Endothelial cell of umbilical vein (primary cell): Measurements from ENCODE around the gene MMP27. TPM values are rescaled to one million over a fixed set of nuclear protein-coding genes. Genes with fewer than 3 reads are reported as not detected.

Source experiments
- BruUV-seq: library from RNA; stranded (reverse); fragments of 400-500 nt; replicated peaks from 2 replicates; lab custom pipeline; 2021; lab: Mats Ljungman, UMichigan
- CTCF ChIA-PET: fragments of 300-600, 350-600 bp; sonication (Branson Sonifier 250); formaldehyde crosslinking; loops from one replicate; lab custom pipeline; 2021; ENCODE audit warnings: antibody characterized with exemption, inconsistent platforms; lab: Charles Lee
- POLR2A ChIA-PET: fragments of 300-600, 350-600 bp; sonication (Branson Sonifier 250); formaldehyde crosslinking; loops from one replicate; lab custom pipeline; 2021; ENCODE audit warnings: antibody characterized with exemption, inconsistent platforms; lab: Charles Lee
- DNase-seq: peaks from one replicate; pipeline ENCODE4 v3.0.0-alpha.2; 2011; ENCODE audit warnings: low read depth, low spot score
- FAIRE-seq: peaks from 2 replicates; lab custom pipeline; 2011; peaks lifted over from hg19 to GRCh38; lab: Jason Lieb, UNC
- H2AFZ ChIP-seq: 2 replicates; pipeline ENCODE4 v1.6.0; 2012; ENCODE audit warnings: low read depth, low read length, control low read depth, inconsistent platforms
- H3K27ac ChIP-seq: 2 replicates; pipeline ENCODE4 v1.5.1; 2011; ENCODE audit warnings: low read depth, mild to moderate bottlenecking, control low read depth, low read length, moderate library complexity; ENCODE audit not compliant: insufficient read depth
- H3K27me3 ChIP-seq, 2 experiments: 2 replicates each; pipeline versions ENCODE4 v1.6.0 to v1.6.1; 2011; ENCODE audit warnings: low read length in 2 of 2, mixed read lengths in 1 of 2; ENCODE audit not compliant: control insufficient read depth in 2 of 2, insufficient read depth in 2 of 2
- H3K36me3 ChIP-seq, 2 experiments: 2 replicates in 1 of 2; 3 replicates in 1 of 2; pipeline ENCODE4 v1.5.1; 2011; ENCODE audit warnings: low read length in 2 of 2, mild to moderate bottlenecking in 1 of 2, moderate library complexity in 1 of 2; ENCODE audit not compliant: control insufficient read depth in 2 of 2, insufficient read depth in 2 of 2; ENCODE audit errors: extremely low read depth in 1 of 2
- H3K4me1 ChIP-seq: 3 replicates; pipeline ENCODE4 v1.5.1; 2011; ENCODE audit warnings: mild to moderate bottlenecking, low read length; ENCODE audit not compliant: control insufficient read depth, insufficient read depth; ENCODE audit errors: extremely low read depth
- H3K4me2 ChIP-seq: 2 replicates; pipeline ENCODE4 v1.6.1; 2011; ENCODE audit warnings: low read length, control low read depth, mixed read lengths; ENCODE audit not compliant: insufficient read depth
- H3K4me3 ChIP-seq, 3 experiments: fragments of 200-600 bp in 1 of 3; sonication (generic), shearing (Covaris generic) in 1 of 3; replicated peaks in 1 of 3; 2 replicates each; pipeline ENCODE4 v1.5.1; 2011 to 2016; ENCODE audit warnings: control low read depth in 3 of 3, low read length in 3 of 3, mild to moderate bottlenecking in 2 of 3, inconsistent platforms in 1 of 3, low read depth in 1 of 3, moderate library complexity in 1 of 3; ENCODE audit not compliant: insufficient read depth in 1 of 3
- H3K79me2 ChIP-seq: 2 replicates; pipeline ENCODE4 v1.6.0; 2012; ENCODE audit warnings: low read length, inconsistent platforms; ENCODE audit not compliant: control insufficient read depth, insufficient read depth
- H3K9ac ChIP-seq: replicated peaks from 2 replicates; pipeline ENCODE3; 2011; ENCODE audit warnings: low read length, control low read depth; ENCODE audit not compliant: insufficient read depth; ENCODE audit errors: extremely low read depth
- H3K9me1 ChIP-seq: replicated peaks from 3 replicates; pipeline ENCODE4 v1.6.0; 2011; ENCODE audit warnings: mild to moderate bottlenecking, low read length; ENCODE audit not compliant: control insufficient read depth, insufficient read depth; ENCODE audit errors: extremely low read depth
- H3K9me3 ChIP-seq: replicated peaks from 2 replicates; pipeline ENCODE4 v1.5.1; 2012; ENCODE audit warnings: low read length, inconsistent platforms; ENCODE audit not compliant: control insufficient read depth, insufficient read depth
- H4K20me1 ChIP-seq: replicated peaks from 2 replicates; pipeline ENCODE3; 2011; ENCODE audit warnings: mild to moderate bottlenecking, low read length; ENCODE audit not compliant: control insufficient read depth, insufficient read depth; ENCODE audit errors: extremely low read depth
- CTCF ChIP-seq, 2 donors: IDR thresholded peaks; 1 replicate in 1 of 2; 2 replicates in 1 of 2; pipeline ENCODE4 v1.5.1; 2011; ENCODE audit warnings: low read length in 2 of 2, mild to moderate bottlenecking in 2 of 2, moderate library complexity in 2 of 2, control low read depth in 1 of 2, inconsistent platforms in 1 of 2, low read depth in 1 of 2; ENCODE audit not compliant: insufficient read depth in 1 of 2; ENCODE audit errors: extremely low read depth in 1 of 2
- EZH2 ChIP-seq: IDR thresholded peaks from 2 replicates; pipeline ENCODE4 v1.6.1; 2012; ENCODE audit warnings: borderline replicate concordance, low read depth, mild to moderate bottlenecking, moderate library complexity, low read length, inconsistent platforms; ENCODE audit not compliant: severe bottlenecking
- FOS ChIP-seq: IDR thresholded peaks from 2 replicates; pipeline ENCODE4 v1.6.1; 2011; ENCODE audit warnings: mild to moderate bottlenecking, low read length, moderate library complexity, borderline replicate concordance; ENCODE audit not compliant: insufficient read depth
- GATA2 ChIP-seq: IDR thresholded peaks from 2 replicates; pipeline ENCODE4 v1.7.0; 2011; ENCODE audit warnings: low read depth, mild to moderate bottlenecking, moderate library complexity, mixed read lengths, low read length; ENCODE audit not compliant: insufficient read length, insufficient read depth
- JUN ChIP-seq: IDR thresholded peaks from 2 replicates; pipeline ENCODE4 v1.6.1; 2011; ENCODE audit warnings: borderline replicate concordance, low read depth; ENCODE audit not compliant: insufficient read length, insufficient read depth
- MAX ChIP-seq: IDR thresholded peaks from 2 replicates; pipeline ENCODE4 v1.6.1; 2011; ENCODE audit not compliant: insufficient read depth, insufficient read length
- MYC ChIP-seq: IDR thresholded peaks from one replicate; pipeline ENCODE4 v1.6.1; 2011; ENCODE audit warnings: mild to moderate bottlenecking, low read depth, low read length
- POLR2A ChIP-seq: IDR thresholded peaks from 2 replicates; pipeline ENCODE4 v1.6.1; 2012; ENCODE audit warnings: low read depth, mild to moderate bottlenecking, control low read depth, low read length
- POLR2AphosphoS5 ChIP-seq: IDR thresholded peaks from 2 replicates; pipeline ENCODE4 v1.6.1; 2012; ENCODE audit warnings: low read depth, mild to moderate bottlenecking, control low read depth, low read length, moderate library complexity; ENCODE audit not compliant: insufficient read depth
- dilution Hi-C: fragments of 300-500 bp; cut with MboI; formaldehyde crosslinking; loops from one replicate; pipeline ENCODE4 v1.15.0; 2019; ENCODE audit warnings: low sequenced_read_pairs; ENCODE audit not compliant: extremely low pct_ligation_motif_present
- intact Hi-C: fragments of 100-400 bp; cut with micrococcal nuclease; formaldehyde crosslinking; loops from one replicate; pipeline ENCODE4 v1.10.0; 2022
- polyA plus RNA-seq, 4 experiments: library from polyadenylated mRNA; depleted of rRNA in 3 of 4; stranded (reverse) in 3 of 4; unstranded in 1 of 4; fragments of >200 nt; gene quantifications; 2 replicates each; pipeline versions ENCODE4 v1.2.1 to v1.2.3, GENCODE V29; 2011 to 2012; ENCODE audit warnings: missing spikeins in 1 of 4
- total RNA-seq: library from RNA; stranded (reverse); gene quantifications from 2 replicates; pipeline ENCODE4 v1.2.3, GENCODE V29; 2021

MMP27 gene
- total and polyA plus RNA-seq, 2 donors (not counting 3 experiments of a cell fraction or from before 2014, with no cell fraction given): not detected

- Histone ChIP-seq H3K27ac (no peak overlapping the region), H3K9me1 (no peaks in the 10 kb centered on the region), H3K36me3 (no peaks in the 10 kb centered on the region), H3K4me2 (no peak overlapping the region), H2AFZ (no peak overlapping the region), H3K9ac (no peak overlapping the region), H3K9me3 (no peaks in the 10 kb centered on the region), H3K4me1 (no peaks in the 10 kb centered on the region), H3K27me3 (no peaks in the 10 kb centered on the region), H4K20me1 (no peaks in the 10 kb centered on the region), H3K79me2 (no peaks in the 10 kb centered on the region), H3K4me3 (no peak overlapping the region)
- no peak for FAIRE-seq
- intact Hi-C loops: loop anchor here (10.0 kb wide), 1 partner anchor 1639 kb away; no protein-coding TSS in a partner anchor
- ChIA-PET POLR2A (no interaction called here), CTCF (interaction anchor here (3.2 kb wide), 1 partner anchor 23 kb away, joined by 14 read pairs; no protein-coding TSS in a partner anchor)
- dilution Hi-C loops: no loop called here
- TF ChIP-seq EZH2: no peak
- TF ChIP-seq MAX: no peak
- no peak for TF ChIP-seq GATA2
- no peak for TF ChIP-seq MYC
- TF ChIP-seq CTCF (IDR thresholded peaks at IDR 0.05; ENCODE audit: extremely low read depth in 1 of 2, insufficient read depth in 1 of 2, low read depth in 1 of 2, low read length in 2 of 2): no peak
- no peak for TF ChIP-seq POLR2A
- no peak for TF ChIP-seq POLR2AphosphoS5
- TF ChIP-seq FOS: no peak
- TF ChIP-seq JUN: no peak
- no peak for DNase-seq
- BruUV-seq: no TSS peak
Measured at GRCh38 chr11:102643941-102644340, 61.6 kb downstream of the MMP27 start.

Other genes starting within 250 kb of the MMP27 start
- 1.4 TPM in 1 of 2 replicates, not detected in the other for gene MMP7, start 175.0 kb downstream of the MMP27 start, total RNA-seq
- 0.25 and 0.65 TPM in 2 replicates for gene MMP7, start 175.0 kb downstream of the MMP27 start, polyA plus RNA-seq
- not detected in 2 replicates for gene MMP20, start 80.4 kb downstream of the MMP27 start, total RNA-seq
- not detected in 2 replicates for gene MMP20, start 80.4 kb downstream of the MMP27 start, polyA plus RNA-seq
- not detected in 2 replicates for gene MMP8, start 19.2 kb upstream of the MMP27 start, total RNA-seq
- not detected in 2 replicates for gene MMP8, start 19.2 kb upstream of the MMP27 start, polyA plus RNA-seq
- 15.0 and 22.8 TPM in 2 replicates for gene MMP10, start 74.9 kb upstream of the MMP27 start, total RNA-seq
- 3.8 and 4.3 TPM in 2 replicates for gene MMP10, start 74.9 kb upstream of the MMP27 start, polyA plus RNA-seq
- 1,684 and 1,694 TPM in 2 replicates for gene MMP1, start 92.4 kb upstream of the MMP27 start, total RNA-seq
- 1.4 and 1.5 TPM in 2 replicates for gene MMP1, start 92.4 kb upstream of the MMP27 start, polyA plus RNA-seq
- gene MMP3, start 137.8 kb upstream of the MMP27 start, total RNA-seq: not detected in 2 replicates
- not detected in 2 replicates for gene MMP3, start 137.8 kb upstream of the MMP27 start, polyA plus RNA-seq
- gene MMP12, start 169.2 kb upstream of the MMP27 start, total RNA-seq: not detected in 2 replicates
- not detected in 2 replicates for gene MMP12, start 169.2 kb upstream of the MMP27 start, polyA plus RNA-seq
- not detected in 2 replicates for gene MMP13, start 250.0 kb upstream of the MMP27 start, total RNA-seq
- gene MMP13, start 250.0 kb upstream of the MMP27 start, polyA plus RNA-seq: not detected in 2 replicates